Measurements from ENCODE around the gene DLL4. TPM values are rescaled to one million over a fixed set of nuclear protein-coding genes. Genes with fewer than 3 reads are reported as not detected.

DLL4 gene
- total RNA-seq, 2 experiments from 2014 or later: 0.15 to 0.19 TPM

DNA sequence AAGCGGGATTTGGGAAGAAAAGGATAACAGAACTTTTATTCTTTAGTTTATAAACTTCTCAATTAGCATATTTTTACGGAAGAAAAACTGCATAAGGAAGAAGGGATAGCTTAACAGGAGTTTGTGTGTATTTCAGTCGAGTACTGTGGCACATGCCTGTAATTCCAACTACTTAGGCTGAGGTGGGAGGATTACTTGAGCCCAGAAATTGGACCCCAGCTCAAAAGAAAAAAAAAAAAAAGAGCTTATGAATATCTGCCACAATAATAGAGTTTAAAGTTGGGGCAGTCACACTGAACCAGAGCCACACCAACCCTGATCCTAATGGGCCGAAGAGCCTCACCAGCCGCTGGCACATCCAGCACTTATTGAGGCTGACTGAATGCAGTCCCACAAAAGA is 55.3 kb downstream of the DLL4 start:
- intact Hi-C loops (cut with micrococcal nuclease; ENCODE audit: unreplicated experiment): no loop called here
- ChIA-PET POLR2A (no interaction called here), CTCF (ENCODE audit: unreplicated experiment) (no interaction called here)
- no peak for TF ChIP-seq EZH2phosphoT487 (IDR thresholded peaks at IDR 0.05; ENCODE audit: borderline replicate concordance, low read depth, low read length)
- TF ChIP-seq, protein P1, sequence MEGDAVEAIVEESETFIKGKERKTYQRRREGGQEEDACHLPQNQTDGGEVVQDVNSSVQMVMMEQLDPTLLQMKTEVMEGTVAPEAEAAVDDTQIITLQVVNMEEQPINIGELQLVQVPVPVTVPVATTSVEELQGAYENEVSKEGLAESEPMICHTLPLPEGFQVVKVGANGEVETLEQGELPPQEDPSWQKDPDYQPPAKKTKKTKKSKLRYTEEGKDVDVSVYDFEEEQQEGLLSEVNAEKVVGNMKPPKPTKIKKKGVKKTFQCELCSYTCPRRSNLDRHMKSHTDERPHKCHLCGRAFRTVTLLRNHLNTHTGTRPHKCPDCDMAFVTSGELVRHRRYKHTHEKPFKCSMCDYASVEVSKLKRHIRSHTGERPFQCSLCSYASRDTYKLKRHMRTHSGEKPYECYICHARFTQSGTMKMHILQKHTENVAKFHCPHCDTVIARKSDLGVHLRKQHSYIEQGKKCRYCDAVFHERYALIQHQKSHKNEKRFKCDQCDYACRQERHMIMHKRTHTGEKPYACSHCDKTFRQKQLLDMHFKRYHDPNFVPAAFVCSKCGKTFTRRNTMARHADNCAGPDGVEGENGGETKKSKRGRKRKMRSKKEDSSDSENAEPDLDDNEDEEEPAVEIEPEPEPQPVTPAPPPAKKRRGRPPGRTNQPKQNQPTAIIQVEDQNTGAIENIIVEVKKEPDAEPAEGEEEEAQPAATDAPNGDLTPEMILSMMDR (conservative IDR thresholded peaks at IDR 0.05; ENCODE audit: low read length): no peak
- Histone ChIP-seq H3K4me3 (ENCODE audit: low read depth, low read length, poor library complexity, severe bottlenecking) (no peak overlapping the region), H3K9me3 (ENCODE audit: low read length) (no peaks in the 10 kb centered on the region), H3K79me2 (ENCODE audit: insufficient read depth, low read depth, low read length) (no peaks in the 10 kb centered on the region), H3K4me2 (ENCODE audit: low read length) (no peak overlapping the region), H3K36me3 (ENCODE audit: insufficient read depth, low read length) (peaks cover 99% of the 10 kb centered on the region), H2AFZ (ENCODE audit: low read length) (no peak overlapping the region), H3K4me1 (ENCODE audit: insufficient read depth, low read length, poor library complexity, severe bottlenecking) (no peaks in the 10 kb centered on the region), H3K27ac (ENCODE audit: low read depth, low read length, poor library complexity, severe bottlenecking) (no peak overlapping the region), H3K9me2 (ENCODE audit: insufficient read depth, low read length) (no peaks in the 10 kb centered on the region), H4K20me1 (ENCODE audit: insufficient read depth, low read length) (no peaks in the 10 kb centered on the region)
- BruUV-seq (replicated peaks): no TSS peak
- no peak for DNase-seq (ENCODE audit: low spot score)

- Histone ChIP-seq H3K36me3 (ENCODE audit: insufficient read depth, low read length) (peaks cover 99% of the 10 kb centered on the region), H3K4me1 (ENCODE audit: insufficient read depth, low read length, poor library complexity, severe bottlenecking) (no peaks in the 10 kb centered on the region), H3K79me2 (ENCODE audit: insufficient read depth, low read depth, low read length) (no peaks in the 10 kb centered on the region), H3K4me2 (ENCODE audit: low read length) (no peak overlapping the region), H2AFZ (ENCODE audit: low read length) (no peak overlapping the region), H3K27ac (ENCODE audit: low read depth, low read length, poor library complexity, severe bottlenecking) (no peak overlapping the region), H4K20me1 (ENCODE audit: insufficient read depth, low read length) (no peaks in the 10 kb centered on the region), H3K9me3 (ENCODE audit: low read length) (no peaks in the 10 kb centered on the region), H3K9me2 (ENCODE audit: insufficient read depth, low read length) (no peaks in the 10 kb centered on the region), H3K4me3 (ENCODE audit: low read depth, low read length, poor library complexity, severe bottlenecking) (no peak overlapping the region)
- ChIA-PET CTCF (ENCODE audit: unreplicated experiment) (no interaction called here), POLR2A (no interaction called here)
- TF ChIP-seq EZH2phosphoT487 (IDR thresholded peaks at IDR 0.05; ENCODE audit: borderline replicate concordance, low read depth, low read length): no peak
- TF ChIP-seq, protein P1 (conservative IDR thresholded peaks at IDR 0.05; ENCODE audit: low read length): no peak
- no TSS peak for BruUV-seq (replicated peaks)
- DNase-seq (ENCODE audit: low spot score): no peak
- intact Hi-C loops (cut with micrococcal nuclease; ENCODE audit: unreplicated experiment): no loop called here
Observed at GRCh38 chr15:40984964-40985363, 55.8 kb downstream of the DLL4 start.

- Histone ChIP-seq H4K20me1 (ENCODE audit: insufficient read depth, low read length) (no peaks in the 10 kb centered on the region), H3K4me2 (ENCODE audit: low read length) (no peak overlapping the region), H3K9me3 (ENCODE audit: low read length) (no peaks in the 10 kb centered on the region), H3K36me3 (ENCODE audit: insufficient read depth, low read length) (peaks cover 99% of the 10 kb centered on the region), H3K4me1 (ENCODE audit: insufficient read depth, low read length, poor library complexity, severe bottlenecking) (no peaks in the 10 kb centered on the region), H2AFZ (ENCODE audit: low read length) (no peak overlapping the region), H3K79me2 (ENCODE audit: insufficient read depth, low read depth, low read length) (no peaks in the 10 kb centered on the region), H3K9me2 (ENCODE audit: insufficient read depth, low read length) (no peaks in the 10 kb centered on the region), H3K27ac (ENCODE audit: low read depth, low read length, poor library complexity, severe bottlenecking) (no peak overlapping the region), H3K4me3 (ENCODE audit: low read depth, low read length, poor library complexity, severe bottlenecking) (no peak overlapping the region)
- ChIA-PET CTCF (ENCODE audit: unreplicated experiment) (no interaction called here), POLR2A (interaction anchor here (0.6 kb wide), 2 partner anchors 10 to 32 kb away, joined by 3 read pairs; no protein-coding TSS in a partner anchor)
- DNase-seq (ENCODE audit: low spot score): no peak
- no peak for TF ChIP-seq EZH2phosphoT487 (IDR thresholded peaks at IDR 0.05; ENCODE audit: borderline replicate concordance, low read depth, low read length)
- TF ChIP-seq, protein P1 (conservative IDR thresholded peaks at IDR 0.05; ENCODE audit: low read length): no peak
- intact Hi-C loops (cut with micrococcal nuclease; ENCODE audit: unreplicated experiment): no loop called here
- BruUV-seq (replicated peaks): no TSS peak
Observed at GRCh38 chr15:40985541-40986330, 56.6 kb downstream of the DLL4 start.
